ENCODE measurements around the gene LRRN2.

DNA sequence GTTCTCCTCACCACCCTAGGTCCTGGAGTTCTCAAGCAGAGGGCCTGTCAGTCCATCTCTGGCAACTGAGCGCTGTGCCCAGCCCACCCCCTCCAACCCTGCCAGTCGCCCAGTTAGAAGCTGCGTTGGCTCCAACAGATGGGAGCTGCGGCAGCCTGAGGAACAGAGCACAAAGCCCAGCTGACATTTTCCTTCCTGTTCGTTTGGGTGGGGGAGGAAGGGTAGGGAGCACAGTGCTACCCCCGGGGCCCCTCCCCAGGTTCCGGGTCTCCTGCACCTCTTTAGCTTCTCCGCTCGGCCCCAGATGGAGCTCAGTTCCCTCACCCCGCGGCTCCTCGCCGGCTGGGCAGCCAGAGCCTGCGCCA, 1.4 kb downstream of the LRRN2 start:
- TF ChIP-seq POLR2AphosphoS5 (IDR thresholded peaks at IDR 0.05; ENCODE audit: low read depth, low read length) (no peak), TAF1 (IDR thresholded peaks at IDR 0.05; ENCODE audit: low read depth, low read length) (no peak), POLR2A (IDR thresholded peaks at IDR 0.05; ENCODE audit: low read depth, low read length) (no peak), PAX5 (IDR thresholded peaks at IDR 0.05; ENCODE audit: insufficient read depth, low read length, severe bottlenecking) (no peak), POU2F2 (IDR thresholded peaks at IDR 0.05; ENCODE audit: low read depth, low read length) (no peak), SPI1 (IDR thresholded peaks at IDR 0.05; ENCODE audit: low read depth, low read length) (no peak)

Measured in GM12891 (cell line).